GM23248 (cell line): ENCODE data around the gene EHMT1.

ENCODE experiments used
- EZH2 ChIP-seq: fragments of 200-600 bp; sonication (generic); IDR thresholded peaks from 2 replicates; pipeline ENCODE4 v1.6.1; 2018; ENCODE audit warnings: antibody characterized with exemption, mild to moderate bottlenecking; ENCODE audit not compliant: insufficient read depth, poor library complexity, severe bottlenecking
- EZH2phosphoT487 ChIP-seq: fragments of 200-600 bp; sonication (generic); IDR thresholded peaks from 2 replicates; pipeline ENCODE4 v1.6.1; 2018; ENCODE audit warnings: antibody characterized with exemption, moderate library complexity, mild to moderate bottlenecking, low read depth; ENCODE audit not compliant: insufficient read depth

DNA sequence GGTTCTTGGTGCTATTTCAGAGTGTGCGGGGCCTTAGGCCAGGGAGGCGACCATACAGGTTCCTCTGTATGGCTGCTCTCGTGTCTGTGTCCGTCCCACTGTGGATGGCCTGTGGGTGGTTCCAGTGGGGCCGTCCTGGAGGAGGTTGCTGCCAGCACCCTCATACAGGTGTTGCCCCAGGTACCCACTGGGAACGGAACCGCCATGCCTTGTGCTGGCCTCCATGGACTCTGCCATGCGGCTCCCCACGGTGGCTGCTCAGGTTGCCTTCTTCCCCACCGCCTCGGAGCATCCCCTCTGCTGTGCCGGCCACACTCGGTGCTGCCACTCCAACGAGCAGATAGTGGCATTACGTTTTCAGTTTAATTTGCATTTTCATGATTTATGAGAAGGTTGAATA, 129.5 kb downstream of the EHMT1 start:
- TF ChIP-seq EZH2 (no peak), EZH2phosphoT487 (no peak)
